ENCODE measurements around the gene SMS.

DNA sequence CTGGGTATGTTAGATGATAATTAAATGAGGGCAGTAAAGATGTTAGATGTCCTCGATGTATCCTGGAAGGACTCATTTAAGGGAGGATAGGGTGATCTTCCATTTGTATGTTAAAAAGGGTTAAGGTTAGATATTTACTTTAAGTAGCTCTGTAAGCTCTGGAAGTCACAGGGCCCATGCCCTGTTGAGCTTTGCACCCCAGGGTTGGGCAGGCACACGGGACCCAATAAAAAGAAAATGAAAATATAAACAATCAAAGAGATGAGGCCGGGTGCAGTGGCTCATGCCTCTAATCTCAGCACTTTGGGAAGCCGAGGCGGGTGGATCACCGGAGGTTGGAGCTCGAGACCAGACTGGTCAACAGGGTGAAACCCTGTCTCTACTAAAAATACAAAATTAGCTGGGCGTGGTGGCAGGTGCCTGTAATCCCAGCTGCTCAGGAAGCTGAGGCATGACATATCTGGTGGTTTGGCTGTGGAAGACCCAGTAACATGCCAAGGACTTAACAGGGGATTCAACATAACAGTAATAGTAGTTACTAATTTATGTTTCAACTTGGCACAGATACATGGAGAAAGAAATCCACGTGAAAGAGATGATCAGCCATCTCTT, 74.7 kb downstream of the SMS start:
- TF ChIP-seq, protein P1, sequence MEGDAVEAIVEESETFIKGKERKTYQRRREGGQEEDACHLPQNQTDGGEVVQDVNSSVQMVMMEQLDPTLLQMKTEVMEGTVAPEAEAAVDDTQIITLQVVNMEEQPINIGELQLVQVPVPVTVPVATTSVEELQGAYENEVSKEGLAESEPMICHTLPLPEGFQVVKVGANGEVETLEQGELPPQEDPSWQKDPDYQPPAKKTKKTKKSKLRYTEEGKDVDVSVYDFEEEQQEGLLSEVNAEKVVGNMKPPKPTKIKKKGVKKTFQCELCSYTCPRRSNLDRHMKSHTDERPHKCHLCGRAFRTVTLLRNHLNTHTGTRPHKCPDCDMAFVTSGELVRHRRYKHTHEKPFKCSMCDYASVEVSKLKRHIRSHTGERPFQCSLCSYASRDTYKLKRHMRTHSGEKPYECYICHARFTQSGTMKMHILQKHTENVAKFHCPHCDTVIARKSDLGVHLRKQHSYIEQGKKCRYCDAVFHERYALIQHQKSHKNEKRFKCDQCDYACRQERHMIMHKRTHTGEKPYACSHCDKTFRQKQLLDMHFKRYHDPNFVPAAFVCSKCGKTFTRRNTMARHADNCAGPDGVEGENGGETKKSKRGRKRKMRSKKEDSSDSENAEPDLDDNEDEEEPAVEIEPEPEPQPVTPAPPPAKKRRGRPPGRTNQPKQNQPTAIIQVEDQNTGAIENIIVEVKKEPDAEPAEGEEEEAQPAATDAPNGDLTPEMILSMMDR (IDR thresholded peaks at IDR 0.05): no peak
- TF ChIP-seq POLR2AphosphoS5 (IDR thresholded peaks at IDR 0.05): no peak

Measured in breast epithelium (tissue), 3 donors.